ENCODE data around the gene KRTAP10-6.
"Not testable (repeated sequence)": the region's sequence is repeated elsewhere in the genome, so short reads cannot be mapped to it uniquely, and the experiment has no call there.

KRTAP10-6 gene

DNA sequence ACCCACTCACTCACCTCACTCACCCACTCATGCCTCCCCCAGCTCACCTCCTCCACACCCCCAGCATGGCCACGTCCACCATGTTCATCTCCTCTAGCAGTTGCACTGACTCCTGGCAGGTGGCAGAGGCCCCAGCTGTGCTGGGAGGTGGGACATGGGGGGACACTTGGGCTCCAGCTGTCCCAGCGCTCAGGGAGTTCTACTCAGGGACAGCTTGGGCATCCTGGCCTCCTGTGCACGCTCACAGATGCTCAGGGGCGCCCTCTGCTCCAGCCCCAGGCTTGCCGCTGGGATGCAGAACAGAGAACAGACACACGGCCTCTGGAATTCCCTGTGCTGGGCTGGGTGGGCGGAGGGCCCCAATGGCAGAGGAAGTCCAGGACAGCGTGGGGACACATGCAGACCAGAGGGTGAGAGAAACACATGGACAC, 24.8 kb upstream of the KRTAP10-6 start:
- no peak for DNase-seq (ENCODE audit: low read depth)

DNA sequence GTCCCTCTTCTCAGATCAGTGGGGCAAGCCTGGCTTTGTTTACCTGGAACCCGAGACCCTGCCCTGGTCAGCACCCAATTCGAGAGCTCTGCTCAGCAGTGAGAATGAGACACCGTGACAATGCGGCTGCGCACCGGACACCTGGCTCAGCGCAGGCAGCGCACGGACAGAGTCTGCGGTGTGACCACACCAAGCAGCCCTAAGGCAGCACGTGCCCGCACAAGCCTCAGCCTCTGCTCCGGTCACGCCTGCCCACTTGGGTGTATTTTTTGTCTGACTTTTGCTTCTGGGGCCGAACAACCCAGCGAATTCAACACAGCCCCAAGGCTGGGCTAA, 24.3 kb upstream of the KRTAP10-6 start:
- DNase-seq (ENCODE audit: low read depth) = no peak

DNA sequence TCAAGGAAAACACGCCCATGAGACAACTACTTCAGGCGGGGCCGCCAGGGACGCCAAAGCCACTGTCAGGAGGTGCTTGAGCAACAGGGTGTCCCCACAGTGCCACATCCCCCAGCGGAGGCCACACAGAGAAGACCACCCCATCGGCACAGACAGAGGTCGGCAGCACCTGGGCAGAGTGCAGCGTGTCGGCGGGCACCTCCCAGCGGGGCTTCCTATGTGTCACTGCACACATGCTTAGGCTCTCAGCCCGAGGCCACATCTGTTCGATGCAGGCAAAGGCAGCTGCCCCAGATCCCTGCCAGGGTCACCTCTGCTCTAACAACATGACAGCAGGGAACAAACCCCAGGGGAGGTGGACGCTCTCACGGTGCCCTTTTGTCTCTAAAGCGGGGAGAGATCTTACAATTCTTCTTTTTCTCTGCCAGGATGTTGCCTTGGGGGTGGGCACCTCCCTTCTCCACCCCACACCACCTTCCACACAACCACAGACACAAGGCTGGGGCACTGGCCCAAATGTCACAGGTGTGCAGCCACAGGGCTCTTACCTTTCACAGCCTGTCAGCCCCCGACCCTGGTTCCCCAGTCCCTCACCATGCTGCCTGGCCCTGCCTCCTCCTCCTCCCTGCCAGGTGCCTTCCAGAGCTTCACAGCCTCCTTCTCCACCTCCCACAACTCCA, 23.7 kb upstream of the KRTAP10-6 start:
- DNase-seq (ENCODE audit: low read depth) = no peak

DNA sequence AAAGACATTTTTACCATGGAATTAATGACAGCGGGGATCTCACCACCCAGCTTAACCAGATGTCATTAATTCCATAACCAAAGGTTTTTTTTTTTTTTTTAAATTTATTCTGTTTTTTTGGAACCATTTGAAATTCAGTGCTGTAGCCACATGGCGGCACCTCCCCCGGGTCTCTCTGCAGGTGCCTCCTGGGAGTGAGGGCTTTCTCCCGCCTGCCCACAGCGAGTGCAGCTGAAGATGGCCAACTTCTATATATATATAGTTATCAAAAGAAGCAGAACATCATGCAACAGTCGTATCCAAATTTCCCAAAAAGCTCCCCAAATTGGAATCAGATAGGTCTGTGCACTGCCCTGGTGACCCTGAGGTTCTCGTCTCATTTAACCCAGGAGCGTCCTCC, 23.2 kb upstream of the KRTAP10-6 start:
- DNase-seq (ENCODE audit: low read depth) = no peak

DNA sequence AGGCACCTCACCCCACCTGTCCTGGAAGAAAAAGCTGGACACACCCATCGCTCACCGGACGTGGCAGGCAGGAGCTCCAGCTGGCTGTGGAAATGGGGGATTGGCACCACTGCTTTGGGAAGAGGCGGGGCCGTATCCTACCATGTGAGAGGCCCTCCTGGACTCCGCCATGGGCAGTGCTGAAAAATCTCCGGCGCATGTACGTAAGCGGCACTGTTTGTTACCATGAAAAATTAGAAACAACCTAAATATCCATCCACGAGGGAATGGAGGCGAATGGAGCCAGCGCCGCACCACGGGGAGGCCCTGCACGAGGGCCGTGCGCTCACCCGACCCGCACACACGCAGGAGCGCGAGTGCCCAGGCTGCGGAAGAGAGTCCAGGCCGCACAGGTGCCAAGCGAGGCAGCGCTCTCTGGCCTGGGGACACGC, 22.7 kb upstream of the KRTAP10-6 start:
- no peak for DNase-seq (ENCODE audit: low read depth)

DNA sequence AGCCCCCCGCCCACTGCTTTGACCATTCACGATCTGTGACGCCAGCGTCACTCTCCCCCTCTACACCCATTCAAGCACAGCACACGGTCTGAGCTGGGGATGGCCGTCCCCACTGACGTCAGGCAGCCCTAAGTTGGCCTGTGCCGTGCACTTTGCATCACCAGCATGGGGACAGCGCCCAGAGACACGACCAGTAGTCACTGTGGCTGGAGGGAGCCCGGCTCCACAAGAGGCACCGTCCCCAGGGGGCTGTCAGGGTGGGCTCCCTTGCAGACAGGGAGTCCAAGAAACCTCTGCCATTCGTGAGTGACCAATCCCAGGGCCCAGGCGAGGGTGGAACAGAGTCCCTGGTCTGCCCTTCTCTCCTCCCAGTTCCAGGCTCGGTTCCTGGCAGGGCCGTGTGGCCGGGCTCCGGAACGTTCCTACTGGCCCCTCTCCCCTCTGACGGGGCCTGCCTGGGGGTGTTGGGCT, 21.9 kb upstream of the KRTAP10-6 start:
- DNase-seq (ENCODE audit: low read depth) = no peak

DNA sequence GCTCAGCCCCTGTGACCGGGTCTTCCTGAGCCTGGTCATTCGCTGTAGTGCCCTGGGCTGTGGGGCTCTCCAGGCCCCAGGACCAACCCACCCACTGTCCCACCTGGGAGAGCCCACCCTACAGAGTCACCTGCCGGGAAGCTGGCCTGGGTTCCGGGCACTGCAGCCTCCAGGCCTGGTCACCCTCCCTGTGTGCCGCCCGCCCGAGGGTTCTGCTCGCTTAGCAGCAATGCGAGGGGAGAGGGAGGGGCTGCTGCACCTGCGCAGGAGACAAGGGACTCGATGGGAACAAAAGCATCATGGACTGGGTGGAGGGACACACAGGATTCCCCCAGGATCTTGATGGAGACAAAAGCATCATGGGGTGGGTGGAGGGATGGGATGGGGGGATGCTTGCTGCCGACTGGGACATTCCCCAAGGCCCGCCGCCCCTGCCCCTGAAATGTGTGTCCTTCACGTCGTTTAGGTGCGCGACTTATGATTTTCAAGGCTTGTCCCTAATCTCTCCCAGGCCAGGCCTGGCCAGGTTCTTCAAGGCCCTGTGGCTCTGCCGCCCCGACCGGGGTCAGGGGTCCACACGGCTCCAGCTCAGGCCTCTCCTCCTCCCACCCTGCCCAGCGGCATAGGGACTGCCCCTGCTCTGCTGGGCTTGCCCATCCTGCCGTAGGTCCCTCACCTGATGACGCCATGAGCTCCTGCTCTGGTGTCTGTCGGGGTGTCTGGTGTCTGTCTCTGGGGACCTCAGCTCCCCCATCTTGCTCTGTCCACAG, 21.3 kb upstream of the KRTAP10-6 start:
- DNase-seq (ENCODE audit: low read depth) = no peak

DNA sequence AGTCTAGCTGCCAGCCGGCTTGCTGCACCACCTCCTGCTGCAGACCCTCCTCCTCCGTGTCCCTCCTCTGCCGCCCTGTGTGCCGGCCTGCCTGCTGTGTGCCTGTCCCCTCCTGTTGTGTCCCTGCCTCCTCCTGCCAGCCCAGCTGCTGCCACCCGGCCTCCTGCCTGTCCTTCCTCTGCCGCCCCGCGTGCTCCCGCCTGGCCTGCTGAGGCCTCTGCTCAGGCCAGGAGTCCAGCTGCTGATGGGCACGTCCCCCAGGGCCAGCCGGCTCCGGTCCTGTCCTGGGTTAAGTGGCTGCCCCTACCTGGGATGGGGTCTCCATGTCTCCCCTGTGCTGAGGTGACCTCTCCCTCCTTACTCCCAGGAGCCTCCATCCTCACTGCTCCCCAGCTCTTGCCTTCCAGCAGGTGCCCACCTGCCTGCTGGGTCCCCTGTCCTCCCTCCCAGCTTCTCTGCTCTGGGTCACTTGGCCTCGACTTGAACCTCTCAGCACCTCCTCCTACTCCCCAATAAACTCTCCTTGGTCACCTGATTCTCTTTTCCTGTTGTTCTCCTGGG, 20.4 kb upstream of the KRTAP10-6 start:
- no peak for DNase-seq (ENCODE audit: low read depth)

DNA sequence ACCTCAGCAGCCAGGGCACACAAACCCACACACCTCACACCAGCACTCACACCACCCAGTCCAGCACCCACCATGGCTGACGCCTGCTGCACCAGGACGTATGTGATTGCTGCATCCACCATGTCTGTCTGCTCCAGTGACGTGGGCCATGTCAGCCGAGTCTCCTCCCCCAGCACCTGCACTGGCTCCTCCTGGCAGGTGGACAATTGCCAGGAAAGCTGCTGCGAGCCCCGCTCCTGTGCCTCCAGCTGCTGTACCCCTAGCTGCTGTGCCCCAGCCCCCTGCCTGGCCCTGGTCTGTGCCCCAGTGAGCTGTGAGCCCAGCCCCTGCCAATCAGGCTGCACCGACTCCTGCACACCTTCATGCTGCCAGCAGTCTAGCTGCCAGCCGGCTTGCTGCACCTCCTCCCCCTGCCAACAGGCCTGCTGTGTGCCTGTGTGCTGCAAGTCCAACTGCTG, 19.8 kb upstream of the KRTAP10-6 start, which contains the start of gene KRTAP10-8:
TSS of gene KRTAP10-8 (plus strand) at position 51 of the 458 bp plus-strand sequence. CDS start at position 73, 22 bp downstream.
- DNase-seq (ENCODE audit: low read depth) = no peak

DNA sequence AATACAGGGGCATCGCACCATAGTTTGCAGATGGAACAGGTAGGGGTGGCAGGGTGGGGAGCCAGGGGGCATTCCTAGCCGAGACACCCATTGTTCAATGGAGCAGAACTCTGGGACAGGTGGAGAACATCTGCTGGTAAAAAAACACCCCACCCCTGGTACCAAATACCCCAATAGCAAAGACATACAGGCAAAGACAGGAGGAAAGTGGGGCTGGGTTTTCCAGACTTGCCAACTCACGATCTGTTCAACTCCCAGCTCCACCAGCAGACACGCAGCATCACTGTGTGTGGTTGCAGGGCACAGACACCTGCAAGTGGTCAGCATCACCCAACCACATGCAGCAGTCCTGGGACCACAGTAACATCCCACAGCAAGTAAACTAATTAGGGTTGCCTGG, 19.2 kb upstream of the KRTAP10-6 start:
- no peak for DNase-seq (ENCODE audit: low read depth)

DNA sequence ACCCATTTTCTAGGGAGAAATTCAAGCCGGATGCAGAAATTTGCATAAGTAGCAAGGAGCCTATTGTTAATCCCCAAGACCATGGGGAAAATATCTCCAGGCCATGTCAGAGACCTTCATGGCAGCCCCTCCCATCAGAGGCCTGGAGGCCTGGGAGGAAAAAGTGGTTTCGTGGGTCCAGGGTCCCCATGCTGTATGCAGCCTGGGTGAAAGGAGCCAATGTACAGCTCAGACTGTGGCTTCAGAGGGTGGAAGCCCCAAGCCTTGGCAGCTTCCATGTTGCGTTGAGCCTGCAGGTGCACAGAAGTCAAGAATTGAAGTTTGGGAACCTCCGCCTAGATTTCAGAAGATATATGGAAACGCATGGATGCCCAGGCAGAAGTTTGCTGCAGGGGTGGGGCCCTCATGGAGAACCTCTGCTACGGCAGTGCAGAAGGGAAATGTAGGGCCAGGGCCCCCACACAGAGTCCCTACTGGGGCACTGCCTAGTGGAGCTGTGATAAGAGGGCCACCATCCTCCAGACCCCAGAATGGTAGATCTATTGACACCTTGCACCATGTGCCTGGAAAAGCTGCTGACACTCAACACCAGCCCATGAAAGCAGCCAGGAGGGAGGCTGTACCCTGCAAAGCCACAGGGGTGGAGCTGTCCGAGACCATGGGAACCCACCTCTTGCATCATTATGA, 18.0 kb upstream of the KRTAP10-6 start:
- not testable (repeated sequence) for DNase-seq (ENCODE audit: low read depth)

DNA sequence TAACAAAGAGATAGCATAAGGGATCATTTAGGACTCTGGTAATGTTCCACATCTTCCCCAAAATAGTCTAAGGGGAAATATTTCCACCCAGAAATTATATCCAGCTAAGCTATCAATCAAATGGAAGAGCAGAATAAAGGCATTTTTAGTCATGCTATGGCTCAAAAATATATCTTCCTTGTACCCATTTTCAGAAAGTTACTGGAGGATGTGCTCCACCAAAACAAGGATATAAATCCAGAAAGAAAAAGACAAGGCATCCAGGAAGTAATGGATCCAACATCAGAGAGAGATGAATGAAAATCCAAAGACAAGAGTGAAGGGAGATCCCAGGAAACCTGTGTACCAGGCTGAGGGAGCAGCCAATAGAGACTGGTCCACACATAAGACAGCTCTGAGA, 16.9 kb upstream of the KRTAP10-6 start:
- no peak for DNase-seq (ENCODE audit: low read depth)

DNA sequence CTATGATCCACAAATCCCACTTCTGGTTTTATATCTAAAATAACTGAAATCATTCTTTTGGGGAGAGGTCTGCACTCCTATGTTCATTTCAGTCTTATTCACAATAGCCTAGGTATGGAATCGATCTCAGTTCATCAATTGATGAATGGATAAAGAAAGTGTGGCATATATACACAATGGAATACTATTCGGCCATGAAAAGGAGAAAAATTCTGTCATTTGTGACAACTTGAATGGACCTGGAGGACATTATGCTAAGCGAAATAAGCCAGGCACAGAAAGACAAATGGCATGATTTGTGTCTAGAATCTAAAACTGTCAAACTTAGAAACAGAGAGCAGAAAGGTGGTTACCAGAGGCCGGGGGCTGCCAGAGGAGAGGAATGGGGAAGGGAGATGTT, 14.2 kb upstream of the KRTAP10-6 start:
- no peak for DNase-seq (ENCODE audit: low read depth)

DNA sequence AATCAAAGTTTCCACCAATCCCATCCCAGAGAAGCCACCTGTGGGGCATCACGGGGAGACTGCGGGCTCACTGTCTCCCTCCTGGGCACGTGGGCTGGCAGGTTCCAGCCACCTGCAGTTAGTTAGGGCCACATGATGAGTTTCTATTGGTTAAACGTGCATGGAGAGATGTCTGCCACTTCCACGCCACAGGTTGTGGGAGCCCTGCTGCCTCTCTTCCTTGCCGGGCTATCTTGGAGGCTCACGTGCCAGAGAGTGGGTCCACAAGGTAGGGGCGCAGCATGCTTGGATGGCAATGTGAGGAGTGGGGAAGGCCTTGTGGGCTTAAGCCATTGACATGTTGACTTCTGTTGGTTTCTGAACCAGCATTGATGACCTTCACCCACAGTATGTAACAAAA, 11.6 kb upstream of the KRTAP10-6 start:
- DNase-seq (ENCODE audit: low read depth) = no peak

DNA sequence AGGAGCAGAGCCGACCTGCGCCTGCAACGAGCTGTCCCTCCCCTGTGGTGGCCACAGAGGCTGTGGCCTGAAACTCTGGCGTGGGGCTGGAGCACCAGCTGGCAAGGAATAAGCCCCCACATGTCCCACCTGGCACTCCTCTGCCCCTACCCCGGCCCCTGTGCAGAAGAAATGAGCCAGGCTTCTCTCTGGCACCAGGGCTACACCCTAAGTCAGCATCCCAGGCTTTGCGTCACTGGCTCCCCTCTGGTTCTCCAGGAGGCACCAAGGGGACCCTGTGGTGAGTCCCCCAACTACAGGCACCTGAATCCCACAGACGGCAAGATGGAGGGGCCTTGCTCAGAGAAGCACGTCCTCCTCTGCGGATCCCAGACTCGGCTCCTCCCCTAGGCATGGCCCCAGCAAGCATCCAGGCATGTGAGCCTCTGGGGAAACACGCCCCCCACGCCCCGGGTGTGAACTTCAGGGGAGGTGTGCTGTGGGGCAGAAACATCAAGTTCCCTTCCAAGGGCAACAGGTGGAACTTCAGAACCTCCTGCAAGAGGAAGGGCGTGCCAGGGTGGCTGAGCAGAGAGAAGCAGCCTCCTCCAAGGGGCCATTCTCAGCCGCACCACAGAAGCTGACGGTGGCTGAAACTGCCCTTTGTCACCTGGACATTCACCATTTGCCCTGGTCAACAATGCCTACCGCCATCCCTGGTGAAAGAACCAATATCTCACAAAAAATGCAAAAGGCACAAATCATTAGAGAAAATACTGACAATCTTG, 11.0 kb upstream of the KRTAP10-6 start:
- DNase-seq (ENCODE audit: low read depth) = no peak

DNA sequence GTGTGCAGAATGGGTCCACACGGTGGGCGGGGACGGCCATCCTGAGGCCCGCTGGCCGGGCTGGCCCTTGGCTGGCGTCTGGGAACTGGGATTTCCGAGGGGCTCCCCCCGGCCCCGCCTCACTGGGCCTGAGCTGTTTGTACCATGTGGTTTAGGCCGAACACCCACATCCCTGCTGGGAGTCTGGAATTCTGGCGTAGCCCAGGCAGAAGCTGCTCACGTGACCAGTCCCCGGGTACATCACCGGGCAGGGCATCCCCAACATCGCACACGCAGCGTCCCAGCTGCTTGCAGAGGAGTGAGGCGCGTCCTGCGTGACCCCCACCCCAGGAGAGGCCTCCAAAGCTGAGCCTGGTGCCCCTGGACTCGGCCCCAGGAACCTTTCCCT, 10.2 kb upstream of the KRTAP10-6 start:
- no peak for DNase-seq (ENCODE audit: low read depth)

DNA sequence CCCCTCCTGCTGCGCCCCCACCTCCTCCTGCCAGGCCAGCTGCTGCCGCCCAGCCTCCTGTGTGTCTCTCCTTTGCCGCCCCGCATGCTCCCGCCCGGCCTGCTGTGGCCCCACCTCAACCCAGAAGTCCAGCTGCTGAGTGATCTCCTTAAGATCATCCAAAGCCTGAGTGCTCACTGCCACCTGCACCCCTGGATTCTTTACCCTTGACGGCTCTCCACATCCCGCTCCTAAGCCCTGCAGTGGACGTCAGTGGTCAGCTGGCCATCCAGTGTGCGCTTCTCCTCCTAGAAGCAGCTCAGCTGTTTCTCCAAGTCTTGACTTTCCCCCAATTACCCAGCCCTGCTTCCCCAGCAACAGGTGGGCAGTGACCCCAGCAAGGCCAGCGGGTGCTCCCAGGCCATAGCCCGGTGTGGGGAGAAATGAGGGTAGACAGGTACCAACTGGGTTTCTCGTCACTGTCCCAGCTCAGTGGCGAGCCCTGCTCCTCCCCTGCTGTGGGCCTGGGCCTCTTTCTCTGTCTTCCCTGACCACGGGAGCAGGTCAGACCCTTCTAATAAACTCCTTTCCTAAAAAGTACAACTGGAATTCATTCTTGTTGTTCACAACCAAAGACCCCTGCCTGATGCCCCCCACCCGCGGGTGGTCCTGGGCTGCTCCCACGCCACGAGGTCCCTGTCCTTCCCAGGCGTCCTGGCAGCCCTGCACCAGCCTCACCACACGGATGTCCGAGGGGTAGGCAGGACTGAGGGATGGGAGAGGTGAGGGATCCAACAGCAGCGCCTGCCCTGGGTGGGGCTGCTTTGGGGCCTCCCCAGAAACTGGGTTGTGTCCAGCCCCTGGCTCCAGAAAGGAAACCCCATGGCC, 9.5 kb upstream of the KRTAP10-6 start:
- DNase-seq (ENCODE audit: low read depth) = no peak

DNA sequence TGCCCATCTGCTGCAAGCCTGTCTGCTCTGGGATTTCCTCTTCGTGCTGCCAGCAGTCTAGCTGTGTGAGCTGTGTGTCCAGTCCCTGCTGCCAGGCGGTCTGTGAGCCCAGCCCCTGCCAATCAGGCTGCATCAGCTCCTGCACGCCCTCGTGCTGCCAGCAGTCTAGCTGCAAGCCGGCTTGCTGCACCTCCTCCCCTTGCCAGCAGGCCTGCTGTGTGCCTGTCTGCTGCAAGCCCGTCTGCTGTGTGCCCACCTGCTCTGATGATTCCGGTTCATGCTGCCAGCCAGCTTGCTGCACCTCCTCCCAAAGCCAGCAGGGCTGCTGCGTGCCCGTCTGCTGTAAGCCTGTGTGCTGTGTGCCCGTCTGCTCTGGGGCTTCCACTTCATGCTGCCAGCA, 8.8 kb upstream of the KRTAP10-6 start:
- not testable (repeated sequence) for DNase-seq (ENCODE audit: low read depth)

DNA sequence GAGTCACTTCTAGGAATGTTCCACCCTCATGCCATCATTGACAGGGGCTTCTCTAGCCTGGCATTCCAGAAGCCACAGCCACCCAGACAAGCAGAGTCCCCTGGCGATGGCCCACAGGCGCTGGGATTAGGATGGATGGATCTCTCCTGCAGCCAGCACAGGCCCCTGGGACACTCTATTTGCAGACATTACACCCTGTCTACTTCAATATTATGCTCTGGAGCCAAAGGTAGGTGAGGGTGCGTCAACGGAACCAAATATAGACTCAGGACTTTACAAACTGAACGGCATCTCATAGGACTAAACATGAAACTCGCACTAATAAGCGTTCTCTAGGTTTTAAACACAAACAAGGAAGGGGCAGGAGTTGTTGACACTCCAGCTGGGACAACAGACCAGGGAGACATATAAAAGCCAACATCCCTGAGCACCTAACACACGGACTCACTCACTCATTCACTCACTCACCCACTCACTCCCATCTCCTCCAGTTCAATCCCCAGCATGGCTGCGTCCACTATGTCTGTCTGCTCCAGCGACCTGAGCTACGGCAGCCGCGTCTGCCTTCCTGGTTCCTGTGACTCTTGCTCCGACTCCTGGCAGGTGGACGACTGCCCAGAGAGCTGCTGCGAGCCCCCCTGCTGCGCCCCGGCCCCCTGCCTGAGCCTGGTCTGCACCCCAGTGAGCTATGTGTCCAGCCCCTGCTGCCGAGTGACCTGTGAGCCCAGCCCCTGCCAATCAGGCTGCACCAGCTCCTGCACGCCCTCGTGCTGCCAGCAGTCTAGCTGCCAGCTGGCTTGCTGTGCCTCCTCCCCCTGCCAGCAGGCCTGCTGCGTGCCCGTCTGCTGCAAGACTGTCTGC, 8.0 kb upstream of the KRTAP10-6 start, which contains the start of gene KRTAP10-7:
TSS of gene KRTAP10-7 (plus strand) at position 480 of the 861 bp plus-strand sequence. CDS start at position 505, 25 bp downstream.
- DNase-seq (ENCODE audit: low read depth) = not testable (repeated sequence)

Data from activated T-cell treated with anti-CD3 and anti-CD28 coated beads for 48 hours (primary cell).